ENCODE results near the gene PIP4K2B. TPM values are rescaled to one million over a fixed set of nuclear protein-coding genes. Genes with fewer than 3 reads are reported as not detected.

PIP4K2B gene
- total and polyA plus RNA-seq, 9 of the 15 experiments (the other 6 are each of a cell fraction or from before 2014, with no cell fraction given), result 3.7 to 29.9 (median 23.0) TPM

DNA sequence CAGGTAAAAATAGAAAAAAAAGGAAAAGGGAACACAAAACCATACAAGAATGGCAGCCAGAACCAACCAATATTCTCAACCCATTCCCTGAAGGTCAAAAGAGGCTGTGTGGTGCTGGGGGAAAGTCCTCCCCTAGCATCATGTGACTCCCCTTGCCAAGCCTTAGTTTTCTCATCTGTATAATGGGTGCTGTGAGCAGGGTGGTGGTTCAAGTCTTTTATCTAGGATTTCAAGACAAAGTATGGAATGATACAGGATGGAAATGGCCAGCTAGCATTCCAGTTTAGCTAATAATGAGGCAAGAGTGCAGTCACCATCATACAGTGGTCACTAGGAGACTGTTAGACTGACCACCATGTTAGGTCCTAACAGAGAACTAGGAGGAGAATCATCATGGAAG, 26.1 kb downstream of the PIP4K2B start:
- CTCF ChIA-PET (ENCODE audit: low intra/inter-chr PET ratio), result no interaction called here
- FAIRE-seq (no peak), ATAC-seq (no peak), DNase-seq (ENCODE audit: extremely low read depth in 1 of 4, low spot score in 3 of 4) (no peak)
- intact Hi-C loops (cut with micrococcal nuclease) (no loop called here), in situ Hi-C loops (cut with MboI) (no loop called here)
- Histone ChIP-seq H3K4me1 (replicated peaks in 1 of 2; ENCODE audit: control insufficient read depth in 2 of 2, insufficient read depth in 2 of 2, low read length in 2 of 2) (no peaks in the 10 kb centered on the region), H3K36me3 (ENCODE audit: control insufficient read depth, insufficient read depth, low read length) (peaks cover 82% of the 10 kb centered on the region), H3K4me2 (ENCODE audit: insufficient read depth, low read length) (no peak overlapping the region), H3K9me1 (ENCODE audit: control insufficient read depth, insufficient read depth, low read length) (no peaks in the 10 kb centered on the region), H3K27me3 (ENCODE audit: control insufficient read depth in 2 of 2, insufficient read depth in 2 of 2, low read length in 2 of 2) (no peaks in the 10 kb centered on the region), H2AFZ (ENCODE audit: low read depth, low read length) (no peak overlapping the region), H3K9me3 (replicated peaks; ENCODE audit: control insufficient read depth, insufficient read depth, low read depth, low read length) (no peaks in the 10 kb centered on the region), H3K9ac (ENCODE audit: insufficient read depth in 1 of 2, low read depth in 2 of 2, low read length in 2 of 2) (no peak overlapping the region), H3K79me2 (ENCODE audit: control insufficient read depth, insufficient read depth, low read length) (no peaks in the 10 kb centered on the region), H3K4me3 (no peak overlapping the region), H4K20me1 (replicated peaks; ENCODE audit: control insufficient read depth, insufficient read depth, low read length) (no peaks in the 10 kb centered on the region), H3K27ac (ENCODE audit: extremely low read depth, low read depth, low read length) (no peak overlapping the region)
- BruUV-seq (replicated peaks), result no TSS peak
- POLR2A ChIA-PET, result no interaction called here
- TF ChIP-seq, protein P1, sequence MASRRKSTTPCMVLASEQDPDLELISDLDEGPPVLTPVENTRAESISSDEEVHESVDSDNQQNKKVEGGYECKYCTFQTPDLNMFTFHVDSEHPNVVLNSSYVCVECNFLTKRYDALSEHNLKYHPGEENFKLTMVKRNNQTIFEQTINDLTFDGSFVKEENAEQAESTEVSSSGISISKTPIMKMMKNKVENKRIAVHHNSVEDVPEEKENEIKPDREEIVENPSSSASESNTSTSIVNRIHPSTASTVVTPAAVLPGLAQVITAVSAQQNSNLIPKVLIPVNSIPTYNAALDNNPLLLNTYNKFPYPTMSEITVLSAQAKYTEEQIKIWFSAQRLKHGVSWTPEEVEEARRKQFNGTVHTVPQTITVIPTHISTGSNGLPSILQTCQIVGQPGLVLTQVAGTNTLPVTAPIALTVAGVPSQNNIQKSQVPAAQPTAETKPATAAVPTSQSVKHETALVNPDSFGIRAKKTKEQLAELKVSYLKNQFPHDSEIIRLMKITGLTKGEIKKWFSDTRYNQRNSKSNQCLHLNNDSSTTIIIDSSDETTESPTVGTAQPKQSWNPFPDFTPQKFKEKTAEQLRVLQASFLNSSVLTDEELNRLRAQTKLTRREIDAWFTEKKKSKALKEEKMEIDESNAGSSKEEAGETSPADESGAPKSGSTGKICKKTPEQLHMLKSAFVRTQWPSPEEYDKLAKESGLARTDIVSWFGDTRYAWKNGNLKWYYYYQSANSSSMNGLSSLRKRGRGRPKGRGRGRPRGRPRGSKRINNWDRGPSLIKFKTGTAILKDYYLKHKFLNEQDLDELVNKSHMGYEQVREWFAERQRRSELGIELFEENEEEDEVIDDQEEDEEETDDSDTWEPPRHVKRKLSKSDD (conservative IDR thresholded peaks at IDR 0.05; ENCODE audit: low read length), result no peak
- no peak for TF ChIP-seq U2AF1 (optimal IDR thresholded peaks at IDR 0.05; ENCODE audit: low read depth, low read length)
- TF ChIP-seq ZNF780A (CRISPR knock-in tag; IDR thresholded peaks at IDR 0.05), result no peak
- TF ChIP-seq KLF10 (CRISPR knock-in tag; IDR thresholded peaks at IDR 0.05), result no peak
- no peak for TF ChIP-seq ZKSCAN1 (IDR thresholded peaks at IDR 0.05; ENCODE audit: low read depth, low read length)
- TF ChIP-seq, protein P2, sequence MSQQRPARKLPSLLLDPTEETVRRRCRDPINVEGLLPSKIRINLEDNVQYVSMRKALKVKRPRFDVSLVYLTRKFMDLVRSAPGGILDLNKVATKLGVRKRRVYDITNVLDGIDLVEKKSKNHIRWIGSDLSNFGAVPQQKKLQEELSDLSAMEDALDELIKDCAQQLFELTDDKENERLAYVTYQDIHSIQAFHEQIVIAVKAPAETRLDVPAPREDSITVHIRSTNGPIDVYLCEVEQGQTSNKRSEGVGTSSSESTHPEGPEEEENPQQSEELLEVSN (IDR thresholded peaks at IDR 0.05; ENCODE audit: borderline replicate concordance in 1 of 2, extremely low read depth in 1 of 2, insufficient read depth in 1 of 2, insufficient read length in 1 of 2, low read depth in 1 of 2, low read length in 1 of 2, poor library complexity in 1 of 2, severe bottlenecking in 1 of 2), result no peak
- no peak for TF ChIP-seq ZSCAN29 (IDR thresholded peaks at IDR 0.05)
- TF ChIP-seq ZNF354B (CRISPR knock-in tag; IDR thresholded peaks at IDR 0.05), result no peak
- TF ChIP-seq BCOR (IDR thresholded peaks at IDR 0.05), result peak; percentile 95
- 0 out of 4 replicates have a peak, but pooled peaks of 1 of the 2 experiments have one; percentile 23 for TF ChIP-seq RCOR1 (IDR thresholded peaks at IDR 0.05; ENCODE audit: borderline replicate concordance in 1 of 2, low read depth in 2 of 2, low read length in 2 of 2)
- TF ChIP-seq, protein P3, sequence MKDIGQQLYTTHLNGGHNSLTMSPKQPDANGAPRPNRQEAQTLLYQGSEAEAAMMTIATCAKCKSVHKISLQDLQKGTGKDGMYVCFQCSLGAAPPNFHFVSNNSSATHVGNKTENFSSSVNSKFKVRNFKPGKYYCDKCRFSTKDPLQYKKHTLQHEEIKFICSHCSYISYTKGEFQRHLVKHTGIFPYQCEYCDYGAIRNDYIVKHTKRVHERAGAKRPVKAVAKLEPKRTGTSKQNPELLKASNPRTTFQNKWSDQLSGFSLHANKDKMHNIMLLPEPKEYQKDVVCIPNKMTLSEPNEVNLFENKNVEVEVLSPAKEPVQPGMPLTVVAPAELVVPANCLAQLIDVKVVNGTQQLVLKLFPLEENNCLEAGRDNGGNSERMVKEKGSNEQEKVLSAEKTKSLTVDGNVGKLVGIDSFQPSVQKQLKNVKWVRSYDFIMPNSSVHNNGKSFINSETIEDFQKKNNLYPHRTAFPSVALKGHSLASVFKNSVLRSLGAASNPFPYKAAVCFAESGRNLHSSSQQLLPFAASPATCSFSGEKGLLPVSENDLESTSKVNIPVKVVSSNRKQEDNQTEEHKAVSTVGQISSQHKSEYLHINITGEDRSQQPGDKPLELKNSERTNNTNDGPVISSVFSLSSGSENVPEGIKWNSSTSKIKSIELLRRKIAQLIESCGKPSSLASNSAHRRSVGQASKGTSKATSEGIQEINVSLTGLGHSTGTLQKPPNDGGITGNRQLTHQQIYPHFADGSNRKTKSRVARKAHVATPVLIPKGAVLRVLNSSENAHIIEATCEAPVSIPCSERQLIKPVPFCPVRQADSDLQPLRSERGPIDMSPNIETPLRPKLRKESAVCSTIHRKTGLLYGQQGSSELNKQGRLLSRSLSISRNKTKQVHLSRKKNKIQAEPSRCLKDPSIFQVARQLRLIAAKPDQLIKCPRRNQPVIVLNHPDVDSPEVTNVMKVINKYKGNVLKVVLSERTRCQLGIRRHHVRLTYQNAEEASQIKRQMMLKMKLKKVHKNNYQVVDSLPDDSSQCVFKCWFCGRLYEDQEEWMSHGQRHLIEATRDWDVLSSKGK (CRISPR knock-in tag; IDR thresholded peaks at IDR 0.05), result no peak
- TF ChIP-seq ZNF830 (CRISPR knock-in tag; IDR thresholded peaks at IDR 0.05), result no peak
- TF ChIP-seq POLR2AphosphoS5 (IDR thresholded peaks at IDR 0.05; ENCODE audit: control insufficient read depth, insufficient read depth, low read depth, low read length), result no peak
- TF ChIP-seq NEUROD1 (IDR thresholded peaks at IDR 0.05; ENCODE audit: borderline replicate concordance, low read depth, low read length, partially characterized antibody), result no peak
- no peak for TF ChIP-seq ZBED1 (IDR thresholded peaks at IDR 0.05)
- no peak for TF ChIP-seq FOXK2 (conservative IDR thresholded peaks at IDR 0.05 in 1 of 2, IDR thresholded peaks at IDR 0.05 in 1 of 2; ENCODE audit: low read depth in 2 of 2)
- no peak for TF ChIP-seq HSF4 (CRISPR knock-in tag; IDR thresholded peaks at IDR 0.05; ENCODE audit: borderline replicate concordance)
- TF ChIP-seq RBM25 (IDR thresholded peaks at IDR 0.05; ENCODE audit: low read depth, low read length, severe bottlenecking), result peak; percentile 95
